SK-N-MC (cell line): Measurements from ENCODE around the gene EIF5B.
A peak's percentile ranks its signal among the peaks of the same experiment; 100 is the strongest.
"Not testable (repeated sequence)": the region's sequence is repeated elsewhere in the genome, so short reads cannot be mapped to it uniquely, and the experiment has no call there.

Experiments used
- DNase-seq: peaks from one replicate; pipeline ENCODE4 v3.0.0-alpha.2; 2011; ENCODE audit warnings: low read depth, low spot score
- H3K27ac ChIP-seq: fragments of 200-600 bp; sonication (generic); 2 replicates; pipeline ENCODE4 v1.5.1; 2016; ENCODE audit warnings: mixed run types
- H3K36me3 ChIP-seq: fragments of 200-600 bp; sonication (generic); 2 replicates; pipeline ENCODE4 v1.6.1; 2017; ENCODE audit warnings: antibody characterized with exemption, low read length, mixed read lengths; ENCODE audit not compliant: insufficient read depth
- H3K4me3 ChIP-seq: fragments of 200-600 bp; sonication (generic); 2 replicates; pipeline ENCODE4 v1.5.1; 2016
- H3K9ac ChIP-seq: fragments of 200-600 bp; sonication (generic); 2 replicates; pipeline ENCODE4 v1.8.0; 2017; ENCODE audit warnings: mixed run types, mixed read lengths; ENCODE audit not compliant: insufficient read length
- H3K9me3 ChIP-seq: fragments of 200-600 bp; sonication (generic); 2 replicates; pipeline ENCODE4 v1.6.1; 2017; ENCODE audit warnings: low read depth, mild to moderate bottlenecking, antibody characterized with exemption, low read length, moderate library complexity, mixed read lengths
- EZH2 ChIP-seq: fragments of 200-600 bp; sonication (generic); IDR thresholded peaks from one replicate; pipeline ENCODE4 v1.6.1; 2017; ENCODE audit warnings: antibody characterized with exemption
- FOXP2 ChIP-seq: optimal IDR thresholded peaks from 2 replicates; pipeline ENCODE3; 2011; ENCODE audit warnings: mild to moderate bottlenecking, moderate library complexity; ENCODE audit not compliant: insufficient read depth; ENCODE audit errors: extremely low read length, control extremely low read depth
- POLR2AphosphoS5 ChIP-seq: IDR thresholded peaks from 2 replicates; pipeline ENCODE4 v1.6.1; 2012; ENCODE audit warnings: mild to moderate bottlenecking, low read depth, low read length, borderline replicate concordance

EIF5B gene, protein sequence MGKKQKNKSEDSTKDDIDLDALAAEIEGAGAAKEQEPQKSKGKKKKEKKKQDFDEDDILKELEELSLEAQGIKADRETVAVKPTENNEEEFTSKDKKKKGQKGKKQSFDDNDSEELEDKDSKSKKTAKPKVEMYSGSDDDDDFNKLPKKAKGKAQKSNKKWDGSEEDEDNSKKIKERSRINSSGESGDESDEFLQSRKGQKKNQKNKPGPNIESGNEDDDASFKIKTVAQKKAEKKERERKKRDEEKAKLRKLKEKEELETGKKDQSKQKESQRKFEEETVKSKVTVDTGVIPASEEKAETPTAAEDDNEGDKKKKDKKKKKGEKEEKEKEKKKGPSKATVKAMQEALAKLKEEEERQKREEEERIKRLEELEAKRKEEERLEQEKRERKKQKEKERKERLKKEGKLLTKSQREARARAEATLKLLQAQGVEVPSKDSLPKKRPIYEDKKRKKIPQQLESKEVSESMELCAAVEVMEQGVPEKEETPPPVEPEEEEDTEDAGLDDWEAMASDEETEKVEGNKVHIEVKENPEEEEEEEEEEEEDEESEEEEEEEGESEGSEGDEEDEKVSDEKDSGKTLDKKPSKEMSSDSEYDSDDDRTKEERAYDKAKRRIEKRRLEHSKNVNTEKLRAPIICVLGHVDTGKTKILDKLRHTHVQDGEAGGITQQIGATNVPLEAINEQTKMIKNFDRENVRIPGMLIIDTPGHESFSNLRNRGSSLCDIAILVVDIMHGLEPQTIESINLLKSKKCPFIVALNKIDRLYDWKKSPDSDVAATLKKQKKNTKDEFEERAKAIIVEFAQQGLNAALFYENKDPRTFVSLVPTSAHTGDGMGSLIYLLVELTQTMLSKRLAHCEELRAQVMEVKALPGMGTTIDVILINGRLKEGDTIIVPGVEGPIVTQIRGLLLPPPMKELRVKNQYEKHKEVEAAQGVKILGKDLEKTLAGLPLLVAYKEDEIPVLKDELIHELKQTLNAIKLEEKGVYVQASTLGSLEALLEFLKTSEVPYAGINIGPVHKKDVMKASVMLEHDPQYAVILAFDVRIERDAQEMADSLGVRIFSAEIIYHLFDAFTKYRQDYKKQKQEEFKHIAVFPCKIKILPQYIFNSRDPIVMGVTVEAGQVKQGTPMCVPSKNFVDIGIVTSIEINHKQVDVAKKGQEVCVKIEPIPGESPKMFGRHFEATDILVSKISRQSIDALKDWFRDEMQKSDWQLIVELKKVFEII

DNA sequence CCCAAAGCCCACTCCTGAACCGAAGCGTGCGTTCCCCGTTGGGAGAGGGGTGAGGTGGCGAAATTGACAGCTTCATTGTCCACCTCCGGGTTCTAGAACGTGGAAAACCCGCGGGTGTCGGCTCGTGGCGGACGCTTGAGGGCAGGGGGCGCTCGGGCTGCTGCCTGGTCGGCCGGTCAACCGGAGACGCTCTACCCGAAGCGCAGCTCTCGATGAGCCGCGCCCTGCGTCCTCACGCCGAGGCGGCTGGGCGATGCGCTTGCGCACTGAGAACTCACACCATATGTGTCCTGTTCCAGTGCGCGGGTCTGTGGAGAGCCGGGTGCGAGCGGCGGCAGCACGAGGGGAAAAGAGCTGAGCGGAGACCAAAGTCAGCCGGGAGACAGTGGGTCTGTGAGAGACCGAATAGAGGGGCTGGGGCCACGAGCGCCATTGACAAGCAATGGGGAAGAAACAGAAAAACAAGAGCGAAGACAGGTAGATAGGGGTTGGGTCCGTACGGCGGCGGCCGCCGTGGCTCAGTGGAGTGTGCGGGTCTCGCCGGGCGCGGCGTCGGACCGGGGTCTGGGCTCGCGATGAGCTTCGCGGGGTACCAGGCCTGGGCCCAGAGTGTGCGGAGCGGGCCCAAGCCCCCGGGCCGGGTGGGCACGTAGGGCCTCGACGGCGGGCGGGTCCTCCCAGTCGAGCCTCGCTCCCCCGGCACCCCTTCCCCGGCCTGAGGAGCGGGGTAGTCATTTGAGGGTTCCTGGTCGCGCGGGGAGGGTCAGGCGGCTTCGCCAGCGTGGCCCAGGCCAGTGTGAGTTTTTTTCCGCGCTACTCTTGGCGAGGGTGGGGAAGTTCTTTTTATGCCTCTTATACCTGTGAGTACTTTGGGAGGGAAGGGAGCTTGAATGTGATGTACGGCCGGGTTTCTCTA is at the start of gene EIF5B:
EIF5B (plus strand) TSS at position 277 of the 916 bp plus-strand sequence; CDS start at position 443, 166 bp downstream.
- Histone ChIP-seq H3K9me3 (no peaks in the 10 kb centered on the region), H3K4me3 (peak within 1 kb of the TSS; percentile 90), H3K27ac (peak within 1 kb of the TSS; percentile 85), H3K9ac (peak within 1 kb of the TSS; percentile 90), H3K36me3 (peaks cover 10% of the 10 kb centered on the region)
- TF ChIP-seq EZH2 = no peak
- peak; percentile 32 for TF ChIP-seq FOXP2
- TF ChIP-seq POLR2AphosphoS5 = peak; percentile 98
- peak; percentile 63 for DNase-seq

- H3K27ac ChIP-seq = no peak overlapping the region
- TF ChIP-seq EZH2 (no peak), POLR2AphosphoS5 (no peak), FOXP2 (no peak)
- no peaks in the 10 kb centered on the region for H3K9me3 ChIP-seq
- H3K4me3 ChIP-seq = no peak overlapping the region
- no peak for DNase-seq
- no peak overlapping the region for H3K9ac ChIP-seq
- no peaks in the 10 kb centered on the region for H3K36me3 ChIP-seq
These were observed 39.2 kb upstream of the EIF5B start for GRCh38 chr2:99297994-99298393.

DNA sequence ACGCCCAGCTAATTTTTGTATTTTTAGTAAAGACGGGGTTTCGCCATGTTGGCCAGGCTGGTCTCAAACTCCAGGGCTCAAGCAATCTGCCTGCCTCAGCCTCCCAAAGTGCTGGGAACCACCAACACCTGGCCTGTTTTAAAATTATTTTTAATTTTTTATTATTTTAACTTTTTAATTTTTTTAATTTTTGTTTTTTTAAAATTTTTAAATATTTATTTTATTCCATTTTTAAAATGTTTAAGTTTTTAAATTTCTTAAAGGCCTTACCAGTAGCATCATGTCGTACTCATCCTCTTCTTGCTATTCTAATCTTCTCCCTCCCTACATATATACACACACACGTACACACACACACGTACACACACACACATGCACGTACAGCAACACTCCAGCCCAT is 37.6 kb upstream of the EIF5B start:
- DNase-seq = no peak
- no peak overlapping the region for H3K27ac ChIP-seq
- no peaks in the 10 kb centered on the region for H3K36me3 ChIP-seq

DNA sequence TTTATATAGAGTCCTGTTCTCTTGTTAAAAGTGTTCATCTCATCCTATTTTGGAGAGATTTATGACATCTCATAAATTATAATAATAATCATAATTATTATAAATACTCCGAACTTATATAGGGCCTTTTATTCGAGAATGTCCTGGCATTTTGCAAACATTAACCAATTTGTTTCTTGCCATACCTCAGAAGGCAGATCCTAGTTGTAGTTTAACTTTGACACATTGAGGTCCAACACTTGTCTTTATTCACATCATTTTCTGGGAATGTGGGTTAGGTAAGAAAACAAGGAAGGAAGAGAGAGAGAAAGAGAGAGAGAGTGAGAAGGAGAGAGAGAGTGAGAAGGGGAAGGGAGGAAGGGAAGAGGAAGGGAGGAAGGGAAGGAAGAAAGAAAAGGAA is 36.1 kb upstream of the EIF5B start, which contains the start of gene LYG1:
LYG1 (minus strand) TSS at position 101 of the 400 bp plus-strand sequence. CDS start 5,527 bp downstream, outside the sequence.
- DNase-seq, H3K27ac ChIP-seq, H3K36me3 ChIP-seq, H3K4me3 ChIP-seq, H3K9me3 ChIP-seq, H3K9ac ChIP-seq: not testable (repeated sequence)

More for the DNA sequence above, 37.6 kb upstream of the EIF5B start:
- TF ChIP-seq EZH2 (no peak), POLR2AphosphoS5 (no peak), FOXP2 (no peak)
- no peak overlapping the region for H3K9ac ChIP-seq
- H3K9me3 ChIP-seq = no peaks in the 10 kb centered on the region
- no peak overlapping the region for H3K4me3 ChIP-seq

GRCh38 chr2:99317161-99317872 is 19.9 kb upstream of the EIF5B start:
- H3K4me3 ChIP-seq = no peak overlapping the region
- peaks cover 50% of the 10 kb centered on the region for H3K36me3 ChIP-seq
- no peak for TF ChIP-seq POLR2AphosphoS5
- no peak for TF ChIP-seq EZH2
- no peak for TF ChIP-seq FOXP2
- no peak for DNase-seq
- H3K9ac ChIP-seq = no peak overlapping the region
- no peaks in the 10 kb centered on the region for H3K9me3 ChIP-seq
- no peak overlapping the region for H3K27ac ChIP-seq

GRCh38 chr2:99317873-99318200 is 19.4 kb upstream of the EIF5B start:
- H3K36me3 ChIP-seq = peaks cover 53% of the 10 kb centered on the region
- not testable (repeated sequence) for H3K9ac ChIP-seq, H3K9me3 ChIP-seq, H3K4me3 ChIP-seq, DNase-seq, H3K27ac ChIP-seq

GRCh38 chr2:99325384-99325783 is 11.8 kb upstream of the EIF5B start:
- TF ChIP-seq FOXP2 (no peak), EZH2 (no peak), POLR2AphosphoS5 (no peak)
- Histone ChIP-seq H3K4me3 (no peak overlapping the region), H3K36me3 (peaks cover 82% of the 10 kb centered on the region), H3K9me3 (no peaks in the 10 kb centered on the region), H3K9ac (no peak overlapping the region), H3K27ac (no peak overlapping the region)
- DNase-seq = no peak
